ENCODE results near the gene CALML6.

- no peak for TF ChIP-seq POLR2A (IDR thresholded peaks at IDR 0.05; ENCODE audit: low read depth, low read length)
- TF ChIP-seq POLR2AphosphoS5 (IDR thresholded peaks at IDR 0.05; ENCODE audit: low read depth, low read length), result no peak
- no peak for TF ChIP-seq TAF1 (IDR thresholded peaks at IDR 0.05; ENCODE audit: borderline replicate concordance, low read depth, low read length)
Measured at GRCh38 chr1:1922702-1922955, 7.6 kb downstream of the CALML6 start.
